Muscle of leg (tissue), 11 donors: ENCODE data around the gene HAPLN1. TPM values are rescaled to one million over a fixed set of nuclear protein-coding genes. Genes with fewer than 3 reads are reported as not detected.
"Not testable (repeated sequence)": the region's sequence is repeated elsewhere in the genome, so short reads cannot be mapped to it uniquely, and the experiment has no call there.

Experiments used
- DNase-seq: peaks from one replicate; pipeline ENCODE4 v3.0.0; 2013
- H3K27ac ChIP-seq: one replicate; pipeline ENCODE4 v1.5.1; 2013; ENCODE audit warnings: mild to moderate bottlenecking, low read length, control low read depth
- H3K27me3 ChIP-seq: one replicate; pipeline ENCODE4 v1.6.1; 2013; ENCODE audit warnings: low read length; ENCODE audit not compliant: control insufficient read depth, insufficient read depth
- H3K36me3 ChIP-seq: one replicate; pipeline ENCODE4 v1.6.1; 2013; ENCODE audit warnings: low read length; ENCODE audit not compliant: control insufficient read depth, insufficient read depth
- H3K4me1 ChIP-seq: one replicate; pipeline ENCODE4 v1.6.1; 2013; ENCODE audit warnings: low read length; ENCODE audit not compliant: control insufficient read depth, insufficient read depth
- H3K4me3 ChIP-seq: one replicate; pipeline ENCODE4 v1.5.1; 2013; ENCODE audit warnings: low read length, control low read depth
- H3K9me3 ChIP-seq: replicated peaks from 2 replicates; pipeline ENCODE4 v1.6.1; 2013; ENCODE audit warnings: low read depth, low read length; ENCODE audit not compliant: control insufficient read depth
- WGBS: methylation state at CpG from one replicate; pipeline ENCODE4 v1.1.5; 2013; ENCODE audit warnings: missing lambda C conversion rate; ENCODE audit not compliant: insufficient coverage; 5-methylcytosine and 5-hydroxymethylcytosine counted together
- polyA plus RNA-seq, 8 donors: library from polyadenylated mRNA; unstranded; fragments of 120-200 nt; gene quantifications; one replicate each; pipeline versions ENCODE4 v1.2.1 to v1.2.3, GENCODE V29; 2013; ENCODE audit warnings: inconsistent platforms in 1 of 8, low replicate concordance in 1 of 8; ENCODE audit not compliant: insufficient read length in 8 of 8, insufficient read depth in 1 of 8
- total RNA-seq: library from RNA; stranded (reverse); fragments of 120-200 nt; gene quantifications from one replicate; pipeline ENCODE4 v1.2.4, GENCODE V29; 2013

The HAPLN1 gene
- total and polyA plus RNA-seq, 9 donors = 0.29 to 2.3 (median 0.45) TPM

- H3K27me3 ChIP-seq = no peaks in the 10 kb centered on the region
- no peak for DNase-seq
- H3K9me3 ChIP-seq = no peaks in the 10 kb centered on the region
- H3K36me3 ChIP-seq = no peaks in the 10 kb centered on the region
- 60% methylated on average over 1 of the region's 3 CpGs for WGBS
- no peak overlapping the region for H3K4me3 ChIP-seq
- no peak overlapping the region for H3K27ac ChIP-seq
- no peaks in the 10 kb centered on the region for H3K4me1 ChIP-seq
Observed at GRCh38 chr5:83741571-83741970, 20.9 kb upstream of the HAPLN1 start.

GRCh38 chr5:83740741-83741140, 20.1 kb upstream of the HAPLN1 start:
- H3K27ac ChIP-seq = no peak overlapping the region
- DNase-seq = no peak
- WGBS = no CpG with 5 or more reads among the region's 2 CpGs
- H3K4me1 ChIP-seq = no peaks in the 10 kb centered on the region
- no peaks in the 10 kb centered on the region for H3K36me3 ChIP-seq
- no peaks in the 10 kb centered on the region for H3K27me3 ChIP-seq
- H3K4me3 ChIP-seq = no peak overlapping the region
- no peaks in the 10 kb centered on the region for H3K9me3 ChIP-seq

- not testable (repeated sequence) for H3K27me3 ChIP-seq, H3K4me1 ChIP-seq, H3K36me3 ChIP-seq, DNase-seq, H3K4me3 ChIP-seq, H3K27ac ChIP-seq, H3K9me3 ChIP-seq
- no CpG with 5 or more reads among the region's 2 CpGs for WGBS
Observed at GRCh38 chr5:83736169-83736568, 15.5 kb upstream of the HAPLN1 start.

GRCh38 chr5:83735058-83735457, 14.4 kb upstream of the HAPLN1 start:
- not testable (repeated sequence) for DNase-seq, H3K4me1 ChIP-seq, H3K9me3 ChIP-seq, H3K27ac ChIP-seq, H3K27me3 ChIP-seq, H3K4me3 ChIP-seq, H3K36me3 ChIP-seq

- no peak for DNase-seq
- no CpG with 5 or more reads among the region's 2 CpGs for WGBS
- no peaks in the 10 kb centered on the region for H3K4me1 ChIP-seq
Observed at GRCh38 chr5:83731638-83732037, 11.0 kb upstream of the HAPLN1 start.

GRCh38 chr5:83729362-83729761, 8.7 kb upstream of the HAPLN1 start:
- DNase-seq = no peak
- no peaks in the 10 kb centered on the region for H3K4me1 ChIP-seq
- no peaks in the 10 kb centered on the region for H3K9me3 ChIP-seq
- no peaks in the 10 kb centered on the region for H3K27me3 ChIP-seq
- no peak overlapping the region for H3K4me3 ChIP-seq
- H3K36me3 ChIP-seq = no peaks in the 10 kb centered on the region
- no peak overlapping the region for H3K27ac ChIP-seq

More at GRCh38 chr5:83731638-83732037, 11.0 kb upstream of the HAPLN1 start:
- Histone ChIP-seq H3K27me3 (no peaks in the 10 kb centered on the region), H3K9me3 (no peaks in the 10 kb centered on the region), H3K36me3 (no peaks in the 10 kb centered on the region), H3K4me3 (no peak overlapping the region), H3K27ac (no peak overlapping the region)

- H3K4me1 ChIP-seq = peaks cover 5% of the 10 kb centered on the region
- WGBS = no CpG with 5 or more reads among the region's 2 CpGs
- peaks cover 7% of the 10 kb centered on the region for H3K27me3 ChIP-seq
- no peaks in the 10 kb centered on the region for H3K9me3 ChIP-seq
- no peak overlapping the region for H3K4me3 ChIP-seq
- H3K27ac ChIP-seq = no peak overlapping the region
- H3K36me3 ChIP-seq = no peaks in the 10 kb centered on the region
- no peak for DNase-seq
Observed at GRCh38 chr5:83726912-83727311, 6.3 kb upstream of the HAPLN1 start.

GRCh38 chr5:83724935-83725334, 4.3 kb upstream of the HAPLN1 start:
- H3K36me3 ChIP-seq = no peaks in the 10 kb centered on the region
- WGBS = no CpG with 5 or more reads among the region's 2 CpGs
- no peaks in the 10 kb centered on the region for H3K9me3 ChIP-seq
- H3K27ac ChIP-seq = no peak overlapping the region
- H3K4me1 ChIP-seq = peaks cover 13% of the 10 kb centered on the region
- peaks cover 20% of the 10 kb centered on the region for H3K27me3 ChIP-seq
- H3K4me3 ChIP-seq = no peak overlapping the region
- DNase-seq = no peak

- Histone ChIP-seq H3K27ac (no peak overlapping the region), H3K36me3 (no peaks in the 10 kb centered on the region), H3K4me1 (peaks cover 13% of the 10 kb centered on the region), H3K9me3 (no peaks in the 10 kb centered on the region), H3K27me3 (peaks cover 20% of the 10 kb centered on the region), H3K4me3 (no peak overlapping the region)
- DNase-seq = no peak
- WGBS = no CpG with 5 or more reads among the region's 2 CpGs
Observed at GRCh38 chr5:83724001-83724400, 3.3 kb upstream of the HAPLN1 start.

- no peaks in the 10 kb centered on the region for H3K36me3 ChIP-seq
- no peak overlapping the region for H3K4me3 ChIP-seq
- DNase-seq = no peak
- H3K27me3 ChIP-seq = peaks cover 20% of the 10 kb centered on the region
- no peaks in the 10 kb centered on the region for H3K9me3 ChIP-seq
- no peak overlapping the region for H3K27ac ChIP-seq
- peaks cover 13% of the 10 kb centered on the region for H3K4me1 ChIP-seq
- 89% methylated on average over 1 of the region's 7 CpGs for WGBS
Observed at GRCh38 chr5:83723031-83723430, 2.4 kb upstream of the HAPLN1 start.
